Lower lobe of right lung (tissue), 2 donors: ENCODE measurements around the gene THY1. TPM values are rescaled to one million over a fixed set of nuclear protein-coding genes. Genes with fewer than 3 reads are reported as not detected.
"Not testable (repeated sequence)": the region's sequence is repeated elsewhere in the genome, so short reads cannot be mapped to it uniquely, and the experiment has no call there.

Source experiments
- ATAC-seq, 2 donors: fragments of 200-7000 bp; cut with Tn5 transposase; one replicate each; pipeline ENCODE4 v1.9.1; 2020 to 2022; ENCODE audit warnings: mild to moderate bottlenecking in 2 of 2, moderate library complexity in 2 of 2
- DNase-seq: peaks from one replicate; pipeline ENCODE4 v3.0.0-alpha.2; 2020
- H3K27ac ChIP-seq: fragments of 200-600 bp; one replicate; pipeline ENCODE4 v1.8.0; 2022
- H3K27me3 ChIP-seq: fragments of 200-600 bp; one replicate; pipeline ENCODE4 v1.8.0; 2022; ENCODE audit warnings: low read depth
- H3K36me3 ChIP-seq: fragments of 200-600 bp; one replicate; pipeline ENCODE4 v1.8.0; 2022; ENCODE audit warnings: mild to moderate bottlenecking
- H3K4me1 ChIP-seq: fragments of 200-600 bp; one replicate; pipeline ENCODE4 v1.8.0; 2022
- H3K4me3 ChIP-seq: fragments of 200-600 bp; one replicate; pipeline ENCODE4 v1.8.0; 2022; ENCODE audit warnings: mild to moderate bottlenecking
- H3K9me3 ChIP-seq: fragments of 200-600 bp; one replicate; pipeline ENCODE4 v1.8.0; 2022
- CTCF ChIP-seq: fragments of 200-600 bp; IDR thresholded peaks from one replicate; pipeline ENCODE4 v1.8.0; 2022; ENCODE audit warnings: antibody characterized with exemption, mild to moderate bottlenecking
- intact Hi-C: fragments of 100-400 bp; cut with DNase I; formaldehyde crosslinking; loops from one replicate; pipeline ENCODE4 v1.11.0; 2022
- total RNA-seq: library from RNA; stranded (reverse); fragmentation: NEBNext Ultra II Directional; extraction: Animal tissue kit (Norgen Biotek cat#: 25700); gene quantifications from one replicate; pipeline ENCODE4 v1.2.1, GENCODE V29; 2021
- donor health status: DM: no; HTN: yes; CAD: no; lungs with severe emphysema.

The THY1 gene
- total RNA-seq, 1 donor from 2014 or later: 7.5 TPM

- Histone ChIP-seq H3K4me1 (no peaks in the 10 kb centered on the region), H3K9me3 (peaks cover 6% of the 10 kb centered on the region), H3K4me3 (no peak overlapping the region), H3K36me3 (no peaks in the 10 kb centered on the region), H3K27me3 (no peaks in the 10 kb centered on the region), H3K27ac (no peak overlapping the region)
- ATAC-seq: no peak
- TF ChIP-seq CTCF: no peak
- intact Hi-C loops: no loop called here
- DNase-seq: no peak
These were observed 45.5 kb upstream of the THY1 start for GRCh38 chr11:119468511-119468910.

GRCh38 chr11:119461229-119461963 is 38.4 kb upstream of the THY1 start:
- TF ChIP-seq CTCF: no peak
- Histone ChIP-seq H3K27me3 (no peaks in the 10 kb centered on the region), H3K4me3 (no peak overlapping the region), H3K36me3 (no peaks in the 10 kb centered on the region), H3K27ac (peak overlapping the region; percentile 1), H3K4me1 (no peaks in the 10 kb centered on the region), H3K9me3 (no peaks in the 10 kb centered on the region)
- intact Hi-C loops: no loop called here
- DNase-seq: no peak
- ATAC-seq: no peak

DNA sequence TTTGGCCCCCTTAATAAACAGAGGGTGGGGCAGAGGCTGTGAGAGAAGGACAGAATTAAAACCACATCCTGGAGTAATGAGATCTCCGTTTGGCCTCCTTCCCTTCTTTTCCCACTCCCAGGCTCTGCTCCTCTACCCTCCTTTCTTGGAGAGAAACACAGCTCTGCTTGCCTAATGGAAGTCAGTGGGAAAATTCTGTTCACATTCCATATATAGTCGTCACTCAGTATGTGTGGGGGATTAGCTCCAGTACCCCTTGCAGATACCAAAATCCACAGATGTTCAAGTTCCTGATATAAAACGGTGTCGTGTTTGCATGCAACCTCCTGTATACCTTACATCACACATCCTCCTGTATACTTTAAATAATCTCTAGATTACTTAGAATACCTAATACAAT is 37.6 kb upstream of the THY1 start:
- no peak for DNase-seq
- intact Hi-C loops: no loop called here
- Histone ChIP-seq H3K9me3 (no peaks in the 10 kb centered on the region), H3K27ac (no peak overlapping the region), H3K27me3 (no peaks in the 10 kb centered on the region), H3K4me3 (no peak overlapping the region), H3K4me1 (no peaks in the 10 kb centered on the region), H3K36me3 (no peaks in the 10 kb centered on the region)
- ATAC-seq: no peak
- TF ChIP-seq CTCF: no peak

- Histone ChIP-seq H3K27me3 (peaks cover under 1% of the 10 kb centered on the region), H3K4me3 (no peak overlapping the region), H3K27ac (no peak overlapping the region), H3K36me3 (no peaks in the 10 kb centered on the region), H3K9me3 (no peaks in the 10 kb centered on the region), H3K4me1 (no peaks in the 10 kb centered on the region)
- no peak for ATAC-seq
- DNase-seq: no peak
- intact Hi-C loops: no loop called here
- TF ChIP-seq CTCF: no peak
These were observed 37.1 kb upstream of the THY1 start for GRCh38 chr11:119460097-119460496.

DNA sequence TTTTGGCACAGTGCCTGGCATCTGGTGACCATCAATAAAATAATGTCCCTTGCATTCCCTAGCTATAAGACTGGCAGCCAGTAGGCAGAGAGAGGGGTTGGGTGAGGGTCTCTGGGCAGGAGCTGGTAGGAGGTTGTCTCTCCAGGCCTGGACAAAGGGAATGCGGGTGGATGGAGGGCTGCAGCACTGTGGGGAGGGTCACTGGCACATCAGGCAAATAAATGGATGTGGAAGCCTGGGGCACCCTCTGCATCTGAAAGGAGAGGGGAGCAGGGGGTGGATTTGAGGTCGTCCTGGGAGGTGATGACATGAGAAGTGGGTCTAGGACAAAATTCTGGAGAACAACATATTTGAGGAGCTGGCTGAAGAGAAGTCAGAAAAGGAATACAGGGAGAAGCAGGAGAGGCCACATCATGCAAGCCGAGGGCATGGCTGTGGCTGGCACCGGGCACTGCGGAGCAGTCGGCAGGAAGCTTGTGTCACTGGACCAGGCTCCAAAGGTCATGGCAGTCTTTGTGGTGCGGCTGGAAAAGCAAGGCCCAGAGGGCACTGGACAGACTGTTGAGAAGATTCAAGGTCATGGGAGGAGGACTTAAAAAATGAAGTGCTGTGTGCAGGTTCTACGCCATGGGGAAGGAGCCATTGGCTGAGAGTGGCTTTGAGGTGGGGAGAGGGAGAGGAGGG is 36.5 kb upstream of the THY1 start:
- no peak overlapping the region for H3K27ac ChIP-seq
- no peak overlapping the region for H3K4me3 ChIP-seq
- no peak for TF ChIP-seq CTCF
- no peaks in the 10 kb centered on the region for H3K9me3 ChIP-seq
- no peaks in the 10 kb centered on the region for H3K4me1 ChIP-seq
- DNase-seq: no peak
- peaks cover 6% of the 10 kb centered on the region for H3K27me3 ChIP-seq
- no peak for ATAC-seq
- H3K36me3 ChIP-seq: no peaks in the 10 kb centered on the region
- intact Hi-C loops: no loop called here

- H3K36me3 ChIP-seq, ATAC-seq, H3K4me1 ChIP-seq, H3K4me3 ChIP-seq, H3K9me3 ChIP-seq, H3K27ac ChIP-seq, intact Hi-C loops, DNase-seq, H3K27me3 ChIP-seq: not testable (repeated sequence)
These were observed 32.7 kb upstream of the THY1 start for GRCh38 chr11:119455708-119456107.

DNA sequence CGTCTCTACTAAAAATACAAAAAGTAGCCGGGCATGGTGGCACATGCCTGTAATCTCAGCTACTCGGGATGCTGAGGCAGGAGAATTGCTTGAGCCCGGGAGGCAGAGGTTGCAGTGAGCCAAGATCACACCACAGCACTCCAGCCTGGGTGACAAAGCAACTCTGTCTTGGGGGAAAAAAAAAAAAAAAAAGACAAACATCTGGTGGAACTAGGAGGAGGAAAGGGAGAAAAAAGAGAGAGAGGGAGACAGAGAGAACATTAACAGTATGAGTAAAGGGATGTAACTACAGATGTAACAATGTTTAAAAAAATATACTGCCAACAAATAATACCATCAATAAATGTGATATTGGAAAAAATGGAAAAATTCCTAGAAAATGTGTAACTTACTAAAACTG is 32.3 kb upstream of the THY1 start:
- H3K27me3 ChIP-seq, H3K27ac ChIP-seq, ATAC-seq, H3K36me3 ChIP-seq, intact Hi-C loops, H3K9me3 ChIP-seq, DNase-seq, H3K4me1 ChIP-seq, H3K4me3 ChIP-seq: not testable (repeated sequence)
